HG02970 (cell line): ENCODE results near the gene NTPCR.

Experiments
- ATAC-seq: cut with Tn5 transposase; IDR thresholded peaks from one replicate; pipeline ENCODE4 v1.9.1; 2021; ENCODE audit warnings: mild to moderate bottlenecking, moderate library complexity, moderate number of reproducible peaks; ENCODE audit not compliant: unreplicated experiment, low FRiP score

Gene NTPCR

DNA sequence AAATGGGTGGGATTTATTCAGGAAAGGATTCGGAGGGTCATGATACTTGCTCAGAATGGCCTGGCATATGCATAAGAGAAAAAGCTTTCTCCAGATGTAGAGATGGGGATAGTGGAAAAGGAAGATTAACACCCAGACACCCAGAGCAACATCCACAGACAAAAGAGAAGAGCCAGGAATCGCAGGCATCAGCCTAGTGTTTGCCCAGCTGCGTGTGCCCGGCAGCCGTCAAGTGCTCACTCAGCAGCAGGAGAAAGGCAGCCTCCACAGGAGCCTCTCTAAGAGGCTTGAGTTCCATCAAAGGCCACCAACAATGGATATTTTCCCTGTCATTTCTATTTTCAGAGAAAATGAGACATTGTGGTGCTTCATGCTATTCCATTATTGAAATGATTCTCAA, 54.7 kb downstream of the NTPCR start:
- ATAC-seq, result no peak

DNA sequence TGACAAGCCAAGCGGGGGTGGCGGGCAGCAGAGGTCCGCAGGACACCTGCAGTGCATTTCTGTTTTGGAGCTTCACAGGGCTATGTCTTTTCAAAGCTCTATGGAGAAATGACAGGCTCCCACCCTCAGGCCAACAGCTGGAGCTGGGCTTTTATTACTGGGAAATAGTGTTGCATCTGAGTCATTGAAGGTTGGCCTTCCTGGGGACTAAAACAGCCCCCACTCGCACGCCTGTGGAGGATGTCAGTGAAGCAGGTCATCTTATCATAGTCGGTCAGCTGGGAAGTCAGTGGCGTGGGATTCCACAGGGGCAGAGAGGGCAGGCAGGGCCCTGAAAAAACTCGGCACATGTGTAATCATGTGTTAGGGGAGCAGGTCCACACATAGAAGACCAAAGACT, 55.3 kb downstream of the NTPCR start:
- no peak for ATAC-seq

DNA sequence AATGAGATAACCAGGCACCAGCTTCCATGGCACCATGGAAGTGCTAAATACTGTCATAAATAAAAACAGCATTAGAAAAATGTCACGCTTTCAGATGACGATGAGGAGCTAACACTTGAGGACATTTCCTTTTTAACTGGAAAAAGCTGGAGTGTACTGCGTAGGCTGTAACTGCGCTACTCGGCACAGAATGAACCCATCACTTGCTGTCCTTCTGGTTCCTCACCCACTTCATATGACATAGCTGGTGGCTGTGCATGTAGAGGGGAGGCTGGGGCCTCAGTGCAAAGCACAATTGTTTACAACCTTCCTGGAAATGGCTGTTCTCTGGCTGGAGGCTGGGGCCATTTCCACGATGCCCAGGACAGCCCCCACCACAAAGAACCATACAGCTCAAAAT, 55.7 kb downstream of the NTPCR start:
- no peak for ATAC-seq

DNA sequence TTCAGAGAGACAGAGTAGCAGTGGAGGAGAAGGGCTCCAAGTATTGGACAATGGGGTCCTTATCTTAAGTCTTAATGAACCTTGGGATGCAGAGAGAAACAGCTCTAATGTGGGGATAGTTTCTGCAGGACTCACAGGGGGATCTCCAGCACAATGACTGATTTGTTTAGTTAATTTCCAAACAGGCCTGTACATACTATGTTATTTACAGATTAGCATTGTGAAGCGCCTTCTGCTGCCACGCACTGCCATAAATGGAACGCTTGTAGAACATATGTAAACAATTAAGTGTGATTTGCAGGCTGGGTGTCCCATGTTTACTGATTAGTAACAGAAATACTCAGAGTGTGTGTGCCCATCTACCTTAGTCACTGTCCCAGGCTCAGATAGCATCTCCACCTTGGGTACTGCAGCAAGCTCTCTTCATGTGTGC, 56.1 kb downstream of the NTPCR start:
- no peak for ATAC-seq

DNA sequence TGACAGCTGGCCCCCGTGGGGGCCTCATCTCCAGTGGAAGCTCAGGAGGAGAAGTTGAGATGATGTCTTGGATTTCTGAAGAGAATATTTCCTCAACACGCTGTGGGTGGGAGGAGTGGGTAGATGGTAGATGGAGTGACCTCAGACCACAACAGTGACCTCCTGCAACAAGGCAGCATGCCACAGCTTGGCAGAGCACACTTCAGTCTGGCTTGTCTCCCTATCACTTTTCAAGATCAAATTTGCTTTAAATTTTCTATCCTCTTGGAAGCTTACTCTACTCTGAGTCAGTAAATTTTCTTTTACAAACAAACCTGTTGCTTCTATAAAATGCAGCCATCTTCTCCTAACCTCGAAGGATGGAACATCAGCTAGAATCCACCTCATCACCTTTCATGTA, 59.7 kb downstream of the NTPCR start:
- ATAC-seq, result no peak

GRCh38 chr1:233012021-233012420, 61.6 kb downstream of the NTPCR start:
- no peak for ATAC-seq

- no peak for ATAC-seq
These were observed 65.6 kb downstream of the NTPCR start for GRCh38 chr1:233015965-233016364.

DNA sequence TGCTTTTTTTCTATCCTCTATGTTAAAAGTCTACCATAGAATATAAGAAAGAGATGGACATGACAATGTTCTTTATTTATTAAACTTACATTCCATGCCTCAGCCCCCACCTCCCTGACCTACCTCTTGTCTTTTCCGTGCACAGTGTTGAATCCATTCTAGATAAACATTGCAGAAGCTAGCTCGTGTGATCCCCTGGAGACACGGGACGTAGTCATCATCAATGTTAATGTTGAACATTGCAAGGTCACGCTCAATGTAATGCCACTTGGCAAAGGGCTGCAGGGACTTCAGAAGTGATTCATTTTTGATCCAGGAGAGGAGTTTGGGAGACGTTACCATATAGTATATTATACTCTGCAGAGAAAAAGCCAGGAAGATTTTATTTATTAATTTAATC, 66.4 kb downstream of the NTPCR start:
- no peak for ATAC-seq

GRCh38 chr1:233019083-233019482, 68.7 kb downstream of the NTPCR start:
- ATAC-seq, result no peak

DNA sequence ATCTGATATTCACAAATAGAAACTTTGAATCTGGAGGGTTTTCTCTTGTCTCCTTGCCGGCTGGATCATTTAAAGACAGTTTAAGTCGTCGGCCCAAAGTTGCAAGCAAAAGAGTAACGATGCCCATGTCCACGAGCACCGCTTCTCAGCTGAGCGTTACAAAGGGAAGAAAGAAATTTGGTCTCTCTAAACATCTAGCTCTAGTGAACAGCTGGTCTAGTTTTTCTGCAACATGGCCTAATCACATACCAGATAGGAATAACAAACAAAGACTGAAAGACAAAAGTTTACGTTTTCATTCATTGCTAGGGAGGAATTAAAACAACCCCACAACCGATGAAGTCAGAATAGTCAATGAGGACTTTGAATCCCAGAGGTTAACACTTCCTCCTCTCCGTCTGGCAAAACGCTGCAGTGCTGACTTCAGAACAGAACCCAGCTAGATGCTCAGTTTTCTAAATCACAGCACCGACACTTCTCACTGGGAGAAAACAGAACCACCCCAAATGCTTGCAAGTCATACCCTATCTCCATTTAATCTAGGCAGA, 69.4 kb downstream of the NTPCR start:
- ATAC-seq, result no peak

DNA sequence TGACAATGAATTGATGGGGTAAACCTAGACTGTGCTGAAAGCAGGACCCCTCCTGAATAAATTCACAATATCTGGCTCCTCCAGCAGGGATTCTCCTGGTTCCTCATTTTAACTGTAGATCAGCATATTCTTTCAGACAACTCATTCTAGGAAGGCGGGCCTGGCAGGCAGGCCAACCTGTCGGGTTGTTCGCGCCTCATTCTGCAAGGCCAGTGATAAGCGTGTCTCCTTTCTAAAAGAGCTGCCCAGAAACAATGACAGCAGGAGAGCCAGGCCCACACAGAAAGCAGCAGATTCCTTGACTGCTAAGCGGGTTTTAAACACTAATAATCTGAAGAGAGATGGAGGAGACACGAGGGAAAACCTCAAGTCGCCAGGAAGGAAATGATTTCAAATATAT, 70.0 kb downstream of the NTPCR start:
- ATAC-seq, result no peak

DNA sequence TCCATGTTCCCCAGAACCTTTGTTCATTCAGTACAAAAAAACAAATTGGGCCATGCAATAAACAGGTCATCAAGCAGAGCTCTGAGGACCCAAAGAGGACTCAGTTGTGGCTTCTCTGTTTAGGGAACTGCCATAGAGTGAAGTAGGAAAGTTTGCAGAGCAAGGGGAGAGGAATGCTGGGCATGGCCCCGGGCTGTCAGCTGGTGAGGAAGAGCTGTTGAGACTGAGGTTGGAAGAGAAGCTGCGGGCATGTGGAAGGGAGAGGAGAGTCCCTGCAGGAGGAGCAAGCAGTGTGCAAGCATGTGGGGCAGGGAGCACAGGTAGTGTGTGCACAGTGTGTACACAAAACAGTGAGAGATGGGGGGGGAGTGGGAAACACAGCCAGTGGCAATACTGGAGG, 71.8 kb downstream of the NTPCR start:
- no peak for ATAC-seq

- no peak for ATAC-seq
These were observed 73.8 kb downstream of the NTPCR start for GRCh38 chr1:233024199-233024598.

DNA sequence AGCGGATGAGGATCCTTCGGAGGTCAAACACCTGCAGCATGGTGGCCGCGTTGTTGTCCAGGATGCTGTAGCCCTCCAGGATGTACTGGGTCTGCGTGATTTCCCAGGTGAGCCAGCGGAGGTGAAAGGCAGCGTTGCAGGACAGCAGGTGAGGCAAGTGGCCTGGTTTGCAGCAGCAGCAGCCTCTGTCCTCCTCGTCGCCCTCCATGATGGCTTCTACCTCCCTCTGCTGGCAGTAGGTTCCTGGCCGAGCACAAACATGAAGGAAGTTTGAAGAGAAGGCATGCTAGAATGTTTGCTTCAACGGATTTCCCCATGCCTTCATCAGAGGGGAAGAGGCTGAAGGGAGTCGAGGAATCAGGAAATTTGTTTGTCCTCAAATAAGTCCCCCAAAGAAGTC, 74.7 kb downstream of the NTPCR start:
- ATAC-seq, result no peak

DNA sequence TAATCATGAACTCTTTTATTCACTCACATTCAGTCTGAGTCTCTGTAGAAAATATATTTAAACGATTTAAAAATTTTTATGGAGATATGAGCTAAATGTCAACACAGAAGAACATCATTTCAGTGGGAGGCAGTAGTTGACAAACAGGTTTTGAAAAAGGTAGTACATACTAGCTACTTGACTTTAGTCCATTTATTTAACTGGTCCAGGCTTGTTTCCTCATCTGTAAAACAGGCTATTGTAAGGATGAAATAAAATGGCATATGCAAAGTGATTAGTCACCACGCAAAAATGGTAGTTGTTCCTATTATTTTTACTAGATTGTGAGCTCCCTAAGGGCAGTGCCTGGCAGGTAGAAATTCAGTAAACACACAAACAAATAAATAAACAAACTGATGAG, 75.2 kb downstream of the NTPCR start:
- ATAC-seq, result no peak

DNA sequence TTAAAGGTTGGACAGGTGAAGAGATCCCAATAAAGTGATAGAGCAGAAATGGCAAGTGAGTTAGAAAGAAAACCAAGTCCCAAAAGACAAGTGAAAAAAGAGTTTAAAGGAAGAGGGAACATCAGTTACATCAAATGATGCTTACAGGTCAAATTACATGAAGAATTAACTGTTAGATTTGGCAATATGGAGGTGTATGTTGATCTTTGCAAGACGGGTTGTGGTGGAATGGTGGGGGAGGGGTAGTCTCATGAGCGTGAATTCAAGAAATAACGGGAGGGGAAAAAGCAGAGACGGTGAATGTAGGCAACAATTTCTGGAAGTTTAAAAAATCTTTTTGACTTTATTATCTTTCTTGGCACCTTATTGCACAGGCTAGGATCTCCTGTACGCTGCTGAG, 76.6 kb downstream of the NTPCR start:
- no peak for ATAC-seq

GRCh38 chr1:233031521-233031920, 81.1 kb downstream of the NTPCR start:
- ATAC-seq, result no peak

- ATAC-seq, result no peak
These were observed 82.5 kb downstream of the NTPCR start for GRCh38 chr1:233032916-233033315.

- no peak for ATAC-seq
These were observed 83.0 kb downstream of the NTPCR start for GRCh38 chr1:233033361-233033760.
